Panc1 (cell line): Measurements from ENCODE around the gene STK24.

Experiments
- POLR2AphosphoS5 ChIP-seq: IDR thresholded peaks from 2 replicates; pipeline ENCODE4 v1.6.1; 2012; ENCODE audit warnings: mild to moderate bottlenecking, low read depth, low read length, moderate library complexity
- SIN3A ChIP-seq: IDR thresholded peaks from 2 replicates; pipeline ENCODE4 v1.6.1; 2012; ENCODE audit warnings: low read depth, mild to moderate bottlenecking, low read length, moderate library complexity, borderline replicate concordance; ENCODE audit not compliant: insufficient read depth
- TCF7L2 ChIP-seq: IDR thresholded peaks from 2 replicates; pipeline ENCODE4 v1.6.1; 2011; ENCODE audit warnings: mild to moderate bottlenecking, low read depth, low read length, inconsistent platforms
- TF ChIP-seq, protein P1 (sequence below): fragments of 450-650 bp; IDR thresholded peaks from 2 replicates; pipeline ENCODE4 v1.5.1; 2017; ENCODE audit warnings: mild to moderate bottlenecking
- TF ChIP-seq, protein P2 (sequence below), 2 experiments: IDR thresholded peaks; 2 replicates each; pipeline ENCODE4 v1.6.1; 2011 to 2012; ENCODE audit warnings: low read depth in 2 of 2, control low read depth in 1 of 2, low read length in 1 of 2, mild to moderate bottlenecking in 1 of 2, moderate library complexity in 1 of 2; ENCODE audit not compliant: insufficient read depth in 1 of 2

DNA sequence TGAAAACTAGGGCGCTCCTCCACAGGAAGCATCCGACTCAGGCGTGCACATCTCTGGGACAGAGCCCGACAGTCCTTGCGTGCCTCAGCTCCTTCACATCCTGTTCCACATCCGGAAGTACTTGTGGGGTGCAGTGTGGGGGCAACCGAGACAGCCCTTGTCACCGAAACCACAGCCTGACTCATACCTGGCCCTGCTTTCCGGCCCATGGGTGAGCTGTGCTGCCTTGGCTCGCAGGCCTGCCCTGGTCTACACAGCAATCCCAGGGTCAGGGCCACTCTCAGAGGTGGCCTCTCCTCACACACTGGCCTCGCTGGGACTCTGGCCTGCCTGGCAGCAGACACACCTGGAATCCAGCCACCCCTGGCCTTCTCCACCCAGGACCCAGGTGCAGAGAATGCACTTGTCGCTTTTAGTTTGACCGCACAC, 100.4 kb downstream of the STK24 start:
- TF ChIP-seq, protein P1, sequence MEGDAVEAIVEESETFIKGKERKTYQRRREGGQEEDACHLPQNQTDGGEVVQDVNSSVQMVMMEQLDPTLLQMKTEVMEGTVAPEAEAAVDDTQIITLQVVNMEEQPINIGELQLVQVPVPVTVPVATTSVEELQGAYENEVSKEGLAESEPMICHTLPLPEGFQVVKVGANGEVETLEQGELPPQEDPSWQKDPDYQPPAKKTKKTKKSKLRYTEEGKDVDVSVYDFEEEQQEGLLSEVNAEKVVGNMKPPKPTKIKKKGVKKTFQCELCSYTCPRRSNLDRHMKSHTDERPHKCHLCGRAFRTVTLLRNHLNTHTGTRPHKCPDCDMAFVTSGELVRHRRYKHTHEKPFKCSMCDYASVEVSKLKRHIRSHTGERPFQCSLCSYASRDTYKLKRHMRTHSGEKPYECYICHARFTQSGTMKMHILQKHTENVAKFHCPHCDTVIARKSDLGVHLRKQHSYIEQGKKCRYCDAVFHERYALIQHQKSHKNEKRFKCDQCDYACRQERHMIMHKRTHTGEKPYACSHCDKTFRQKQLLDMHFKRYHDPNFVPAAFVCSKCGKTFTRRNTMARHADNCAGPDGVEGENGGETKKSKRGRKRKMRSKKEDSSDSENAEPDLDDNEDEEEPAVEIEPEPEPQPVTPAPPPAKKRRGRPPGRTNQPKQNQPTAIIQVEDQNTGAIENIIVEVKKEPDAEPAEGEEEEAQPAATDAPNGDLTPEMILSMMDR, result no peak
- TF ChIP-seq, protein P2, sequence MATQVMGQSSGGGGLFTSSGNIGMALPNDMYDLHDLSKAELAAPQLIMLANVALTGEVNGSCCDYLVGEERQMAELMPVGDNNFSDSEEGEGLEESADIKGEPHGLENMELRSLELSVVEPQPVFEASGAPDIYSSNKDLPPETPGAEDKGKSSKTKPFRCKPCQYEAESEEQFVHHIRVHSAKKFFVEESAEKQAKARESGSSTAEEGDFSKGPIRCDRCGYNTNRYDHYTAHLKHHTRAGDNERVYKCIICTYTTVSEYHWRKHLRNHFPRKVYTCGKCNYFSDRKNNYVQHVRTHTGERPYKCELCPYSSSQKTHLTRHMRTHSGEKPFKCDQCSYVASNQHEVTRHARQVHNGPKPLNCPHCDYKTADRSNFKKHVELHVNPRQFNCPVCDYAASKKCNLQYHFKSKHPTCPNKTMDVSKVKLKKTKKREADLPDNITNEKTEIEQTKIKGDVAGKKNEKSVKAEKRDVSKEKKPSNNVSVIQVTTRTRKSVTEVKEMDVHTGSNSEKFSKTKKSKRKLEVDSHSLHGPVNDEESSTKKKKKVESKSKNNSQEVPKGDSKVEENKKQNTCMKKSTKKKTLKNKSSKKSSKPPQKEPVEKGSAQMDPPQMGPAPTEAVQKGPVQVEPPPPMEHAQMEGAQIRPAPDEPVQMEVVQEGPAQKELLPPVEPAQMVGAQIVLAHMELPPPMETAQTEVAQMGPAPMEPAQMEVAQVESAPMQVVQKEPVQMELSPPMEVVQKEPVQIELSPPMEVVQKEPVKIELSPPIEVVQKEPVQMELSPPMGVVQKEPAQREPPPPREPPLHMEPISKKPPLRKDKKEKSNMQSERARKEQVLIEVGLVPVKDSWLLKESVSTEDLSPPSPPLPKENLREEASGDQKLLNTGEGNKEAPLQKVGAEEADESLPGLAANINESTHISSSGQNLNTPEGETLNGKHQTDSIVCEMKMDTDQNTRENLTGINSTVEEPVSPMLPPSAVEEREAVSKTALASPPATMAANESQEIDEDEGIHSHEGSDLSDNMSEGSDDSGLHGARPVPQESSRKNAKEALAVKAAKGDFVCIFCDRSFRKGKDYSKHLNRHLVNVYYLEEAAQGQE (IDR thresholded peaks at IDR 0.05; ENCODE audit: insufficient read depth in 1 of 2, low read depth in 2 of 2, low read length in 1 of 2), result no peak
- TF ChIP-seq SIN3A (no peak), POLR2AphosphoS5 (no peak), TCF7L2 (no peak)
